ENCODE measurements around the gene TMEM233. TPM values are rescaled to one million over a fixed set of nuclear protein-coding genes. Genes with fewer than 3 reads are reported as not detected.

The TMEM233 gene
- total and polyA plus RNA-seq, 4 donors = 0.13 to 0.80 (median 0.31) TPM

DNA sequence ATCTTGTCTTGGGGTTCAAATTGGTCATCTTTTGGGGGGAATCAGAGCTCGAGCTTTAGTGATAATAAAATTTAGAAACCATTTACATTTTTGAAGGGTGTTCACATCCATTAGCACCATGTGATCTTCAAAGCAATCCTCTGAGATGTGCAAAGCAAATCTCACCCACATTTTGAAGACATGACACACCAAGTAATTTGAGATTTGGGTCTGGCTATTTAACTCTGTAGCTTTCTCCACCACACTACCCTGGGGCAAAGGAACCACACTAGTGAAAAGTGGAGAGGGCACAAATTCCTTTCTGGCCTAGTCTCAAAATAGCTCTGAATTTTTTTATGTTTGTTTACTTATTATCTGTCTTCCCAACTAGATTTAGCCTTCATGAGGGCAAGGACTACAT is 46.6 kb upstream of the TMEM233 start:
- TF ChIP-seq, protein P1, sequence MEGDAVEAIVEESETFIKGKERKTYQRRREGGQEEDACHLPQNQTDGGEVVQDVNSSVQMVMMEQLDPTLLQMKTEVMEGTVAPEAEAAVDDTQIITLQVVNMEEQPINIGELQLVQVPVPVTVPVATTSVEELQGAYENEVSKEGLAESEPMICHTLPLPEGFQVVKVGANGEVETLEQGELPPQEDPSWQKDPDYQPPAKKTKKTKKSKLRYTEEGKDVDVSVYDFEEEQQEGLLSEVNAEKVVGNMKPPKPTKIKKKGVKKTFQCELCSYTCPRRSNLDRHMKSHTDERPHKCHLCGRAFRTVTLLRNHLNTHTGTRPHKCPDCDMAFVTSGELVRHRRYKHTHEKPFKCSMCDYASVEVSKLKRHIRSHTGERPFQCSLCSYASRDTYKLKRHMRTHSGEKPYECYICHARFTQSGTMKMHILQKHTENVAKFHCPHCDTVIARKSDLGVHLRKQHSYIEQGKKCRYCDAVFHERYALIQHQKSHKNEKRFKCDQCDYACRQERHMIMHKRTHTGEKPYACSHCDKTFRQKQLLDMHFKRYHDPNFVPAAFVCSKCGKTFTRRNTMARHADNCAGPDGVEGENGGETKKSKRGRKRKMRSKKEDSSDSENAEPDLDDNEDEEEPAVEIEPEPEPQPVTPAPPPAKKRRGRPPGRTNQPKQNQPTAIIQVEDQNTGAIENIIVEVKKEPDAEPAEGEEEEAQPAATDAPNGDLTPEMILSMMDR (IDR thresholded peaks at IDR 0.05; ENCODE audit: control extremely low read depth, extremely low read depth) = no peak
- DNase-seq (no peak), ATAC-seq (ENCODE audit: insufficient read depth, low FRiP score) (no peak)
- no peaks in the 10 kb centered on the region for H3K27me3 ChIP-seq (ENCODE audit: control insufficient read depth in 3 of 3, insufficient read depth in 3 of 3, low read length in 2 of 3)
- H3K9me3 ChIP-seq (ENCODE audit: control insufficient read depth in 4 of 4, insufficient read depth in 3 of 4, low read length in 3 of 4) = no peaks in the 10 kb centered on the region
- H3K4me1 ChIP-seq (ENCODE audit: control insufficient read depth in 5 of 5, insufficient read depth in 5 of 5, low read length in 5 of 5) = no peaks in the 10 kb centered on the region
- H3K36me3 ChIP-seq (ENCODE audit: control insufficient read depth in 4 of 4, insufficient read depth in 4 of 4, low read length in 4 of 4) = no peaks in the 10 kb centered on the region
- no peak overlapping the region for H3K4me3 ChIP-seq
- WGBS, 2 donors = 48 to 52% methylated on average over 1 of the region's 1 CpG
- H3K9ac ChIP-seq (ENCODE audit: insufficient read depth in 1 of 2, low read length in 2 of 2) = no peak overlapping the region
- H3K27ac ChIP-seq (ENCODE audit: low read depth in 1 of 2, low read length in 1 of 2) = no peak overlapping the region

DNA sequence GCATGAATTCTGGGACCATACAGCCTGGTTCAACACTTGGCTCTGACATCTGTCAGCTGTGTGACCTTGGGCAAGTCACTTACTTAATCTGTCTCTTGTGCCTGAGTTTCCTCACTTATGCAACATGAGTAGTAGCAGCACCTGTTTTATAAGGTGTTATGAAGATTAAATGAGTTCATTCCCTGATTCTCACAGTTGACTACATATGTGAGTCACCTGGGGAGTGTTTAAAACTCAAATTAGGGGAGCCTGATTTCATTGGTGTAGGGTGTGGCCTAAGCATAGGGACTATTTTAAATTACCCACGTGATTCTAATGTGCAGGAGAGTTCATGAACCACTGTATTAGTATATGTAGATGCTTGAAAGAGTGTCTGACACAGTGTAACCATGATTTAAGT is 36.7 kb upstream of the TMEM233 start:
- WGBS, 2 donors = 29 to 70% methylated on average over 1 of the region's 1 CpG
- H3K4me1 ChIP-seq (ENCODE audit: control insufficient read depth in 5 of 5, insufficient read depth in 5 of 5, low read length in 5 of 5) = no peaks in the 10 kb centered on the region
- TF ChIP-seq, protein P1 (IDR thresholded peaks at IDR 0.05; ENCODE audit: control extremely low read depth, extremely low read depth) = no peak
- no peaks in the 10 kb centered on the region for H3K27me3 ChIP-seq (ENCODE audit: control insufficient read depth in 3 of 3, insufficient read depth in 3 of 3, low read length in 2 of 3)
- ATAC-seq (ENCODE audit: insufficient read depth, low FRiP score) (no peak), DNase-seq (no peak)
- no peak overlapping the region for H3K4me3 ChIP-seq
- H3K9me3 ChIP-seq (ENCODE audit: control insufficient read depth in 4 of 4, insufficient read depth in 3 of 4, low read length in 3 of 4) = no peaks in the 10 kb centered on the region
- H3K9ac ChIP-seq (ENCODE audit: insufficient read depth in 1 of 2, low read length in 2 of 2) = no peak overlapping the region
- no peaks in the 10 kb centered on the region for H3K36me3 ChIP-seq (ENCODE audit: control insufficient read depth in 4 of 4, insufficient read depth in 4 of 4, low read length in 4 of 4)
- H3K27ac ChIP-seq (ENCODE audit: low read depth in 1 of 2, low read length in 1 of 2) = no peak overlapping the region

DNA sequence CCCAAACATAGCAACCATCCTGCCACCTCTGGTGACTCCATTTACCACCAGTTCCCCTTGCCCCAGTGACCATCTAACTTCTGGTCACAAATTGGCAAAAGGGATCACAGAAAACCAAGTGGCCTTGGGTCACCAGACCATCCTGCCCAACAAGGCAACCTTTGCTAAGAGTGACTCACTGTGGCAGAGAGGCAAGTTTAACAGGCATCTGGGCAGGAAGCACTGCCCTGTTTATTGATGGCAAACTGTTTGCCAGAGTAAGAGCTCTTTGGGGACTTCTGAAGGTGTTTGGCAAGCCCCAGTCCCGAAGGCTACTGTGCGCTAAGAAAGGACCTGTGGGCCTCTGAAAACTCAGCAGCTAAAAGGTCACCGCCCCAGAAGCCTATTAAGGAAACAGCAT is 28.2 kb upstream of the TMEM233 start:
- ATAC-seq (ENCODE audit: insufficient read depth, low FRiP score) = no peak
- TF ChIP-seq, protein P1 (IDR thresholded peaks at IDR 0.05; ENCODE audit: control extremely low read depth, extremely low read depth) = no peak
- Histone ChIP-seq H3K9ac (ENCODE audit: insufficient read depth in 1 of 2, low read length in 2 of 2) (no peak overlapping the region), H3K9me3 (ENCODE audit: control insufficient read depth in 4 of 4, insufficient read depth in 3 of 4, low read length in 3 of 4) (no peaks in the 10 kb centered on the region), H3K4me1 (ENCODE audit: control insufficient read depth in 5 of 5, insufficient read depth in 5 of 5, low read length in 5 of 5) (no peaks in the 10 kb centered on the region), H3K27ac (ENCODE audit: low read depth in 1 of 2, low read length in 1 of 2) (no peak overlapping the region), H3K4me3 (no peak overlapping the region), H3K27me3 (ENCODE audit: control insufficient read depth in 3 of 3, insufficient read depth in 3 of 3, low read length in 2 of 3) (no peaks in the 10 kb centered on the region), H3K36me3 (ENCODE audit: control insufficient read depth in 4 of 4, insufficient read depth in 4 of 4, low read length in 4 of 4) (no peaks in the 10 kb centered on the region)
- DNase-seq = no peak
- WGBS, 2 donors = 94 to 99% methylated on average over 3 of the region's 3 CpGs

DNA sequence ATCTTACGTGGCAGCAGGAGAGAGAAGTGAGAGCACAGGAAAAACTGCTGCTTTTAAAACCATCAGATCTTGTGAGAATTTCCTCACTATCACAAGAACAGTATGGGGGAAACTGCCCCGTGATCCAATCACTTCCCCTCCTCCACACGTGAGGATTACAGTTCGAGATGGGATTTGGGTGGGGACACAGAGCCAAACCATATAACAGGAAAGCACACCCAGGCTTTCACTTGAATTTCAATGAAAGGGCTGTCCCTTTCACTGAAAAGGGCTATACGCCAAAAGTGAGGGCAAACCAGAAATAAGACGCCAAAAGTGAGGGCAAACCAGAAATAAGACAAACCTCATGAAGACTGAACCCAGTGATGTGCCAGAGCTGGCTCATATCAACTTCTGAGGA is 22.8 kb upstream of the TMEM233 start:
- no peak overlapping the region for H3K4me3 ChIP-seq
- no peak for DNase-seq
- ATAC-seq (ENCODE audit: insufficient read depth, low FRiP score) = no peak

More for the DNA sequence above, 22.8 kb upstream of the TMEM233 start:
- Histone ChIP-seq H3K9ac (ENCODE audit: insufficient read depth in 1 of 2, low read length in 2 of 2) (no peak overlapping the region), H3K36me3 (ENCODE audit: control insufficient read depth in 4 of 4, insufficient read depth in 4 of 4, low read length in 4 of 4) (no peaks in the 10 kb centered on the region), H3K27me3 (ENCODE audit: control insufficient read depth in 3 of 3, insufficient read depth in 3 of 3, low read length in 2 of 3) (no peaks in the 10 kb centered on the region), H3K4me1 (ENCODE audit: control insufficient read depth in 5 of 5, insufficient read depth in 5 of 5, low read length in 5 of 5) (peaks cover 0 to 5% (median 0%) of the 10 kb centered on the region in 5 donors), H3K9me3 (ENCODE audit: control insufficient read depth in 4 of 4, insufficient read depth in 3 of 4, low read length in 3 of 4) (no peaks in the 10 kb centered on the region), H3K27ac (ENCODE audit: low read depth in 1 of 2, low read length in 1 of 2) (no peak overlapping the region)
- 73 to 77% methylated on average over 6 of the region's 6 CpGs for WGBS, 2 donors
- TF ChIP-seq, protein P1 (IDR thresholded peaks at IDR 0.05; ENCODE audit: control extremely low read depth, extremely low read depth) = no peak
